ENCODE measurements around the gene XRCC5. TPM values are rescaled to one million over a fixed set of nuclear protein-coding genes. Genes with fewer than 3 reads are reported as not detected.

Gene XRCC5
- total and polyA plus RNA-seq, 2 donors (not counting 3 experiments of a cell fraction or from before 2014, with no cell fraction given): 267 to 319 TPM

DNA sequence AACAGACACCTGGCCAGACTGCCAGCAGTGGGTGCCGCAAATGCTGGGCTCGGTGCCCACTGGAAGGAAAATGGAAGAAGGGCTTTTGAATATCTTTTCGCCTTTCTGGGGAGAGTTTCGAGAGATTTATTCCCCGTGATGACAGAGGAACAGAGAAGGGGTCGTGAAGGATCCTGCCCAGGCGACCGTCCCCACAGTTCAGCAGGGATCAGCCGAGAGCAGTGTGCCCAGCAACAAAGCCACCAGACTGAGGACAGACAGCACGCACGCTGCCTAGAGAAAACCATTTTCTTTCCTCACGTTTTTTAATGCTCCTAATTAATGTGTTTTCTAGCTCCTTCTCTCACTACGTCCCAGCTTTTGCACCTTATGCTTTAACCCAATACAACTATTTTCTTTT lies 47.7 kb downstream of the XRCC5 start:
- Histone ChIP-seq H2AFZ (ENCODE audit: low read depth, low read length) (no peak overlapping the region), H3K4me2 (ENCODE audit: insufficient read depth, low read length) (no peak overlapping the region), H3K79me2 (ENCODE audit: control insufficient read depth, insufficient read depth, low read length) (peaks cover 40% of the 10 kb centered on the region), H3K27ac (ENCODE audit: insufficient read depth, low read depth, low read length) (no peak overlapping the region), H3K27me3 (ENCODE audit: control insufficient read depth in 2 of 2, insufficient read depth in 2 of 2, low read length in 2 of 2) (no peaks in the 10 kb centered on the region), H3K9ac (replicated peaks; ENCODE audit: extremely low read depth, insufficient read depth, low read length) (no peak overlapping the region), H4K20me1 (replicated peaks; ENCODE audit: control insufficient read depth, extremely low read depth, insufficient read depth, low read length) (no peaks in the 10 kb centered on the region), H3K9me3 (replicated peaks; ENCODE audit: control insufficient read depth, insufficient read depth, low read length) (no peaks in the 10 kb centered on the region), H3K36me3 (ENCODE audit: control insufficient read depth in 2 of 2, extremely low read depth in 1 of 2, insufficient read depth in 2 of 2, low read length in 2 of 2) (peaks cover 23 to 40% of the 10 kb centered on the region in 2 experiments), H3K4me1 (ENCODE audit: control insufficient read depth, extremely low read depth, insufficient read depth, low read length) (no peaks in the 10 kb centered on the region), H3K9me1 (replicated peaks; ENCODE audit: control insufficient read depth, extremely low read depth, insufficient read depth, low read length) (no peaks in the 10 kb centered on the region), H3K4me3 (replicated peaks in 1 of 3; ENCODE audit: insufficient read depth in 1 of 3, low read depth in 1 of 3, low read length in 3 of 3) (no peak overlapping the region)
- DNase-seq (ENCODE audit: low read depth, low spot score) (no peak), FAIRE-seq (no peak)
- BruUV-seq (replicated peaks): no TSS peak
- dilution Hi-C loops (cut with MboI; ENCODE audit: extremely low pct_ligation_motif_present, low sequenced_read_pairs) (no loop called here), intact Hi-C loops (cut with micrococcal nuclease) (loop anchor here (5.0 kb wide), 1 partner anchor 35 kb away; no protein-coding TSS in a partner anchor)
- POLR2A ChIA-PET: no interaction called here
- CTCF ChIA-PET: no interaction called here
- TF ChIP-seq FOS (IDR thresholded peaks at IDR 0.05; ENCODE audit: borderline replicate concordance, insufficient read depth, low read length): no peak
- TF ChIP-seq EZH2 (IDR thresholded peaks at IDR 0.05; ENCODE audit: borderline replicate concordance, low read depth, low read length, severe bottlenecking): no peak
- no peak for TF ChIP-seq POLR2A (IDR thresholded peaks at IDR 0.05; ENCODE audit: low read depth, low read length)
- no peak for TF ChIP-seq JUN (IDR thresholded peaks at IDR 0.05; ENCODE audit: borderline replicate concordance, insufficient read depth, insufficient read length, low read depth)
- TF ChIP-seq, protein P1, sequence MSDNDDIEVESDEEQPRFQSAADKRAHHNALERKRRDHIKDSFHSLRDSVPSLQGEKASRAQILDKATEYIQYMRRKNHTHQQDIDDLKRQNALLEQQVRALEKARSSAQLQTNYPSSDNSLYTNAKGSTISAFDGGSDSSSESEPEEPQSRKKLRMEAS (IDR thresholded peaks at IDR 0.05; ENCODE audit: insufficient read depth, insufficient read length): no peak
- no peak for TF ChIP-seq MYC (IDR thresholded peaks at IDR 0.05; ENCODE audit: low read depth, low read length)
- TF ChIP-seq POLR2AphosphoS5 (IDR thresholded peaks at IDR 0.05; ENCODE audit: insufficient read depth, low read depth, low read length): no peak
- TF ChIP-seq, protein P2, sequence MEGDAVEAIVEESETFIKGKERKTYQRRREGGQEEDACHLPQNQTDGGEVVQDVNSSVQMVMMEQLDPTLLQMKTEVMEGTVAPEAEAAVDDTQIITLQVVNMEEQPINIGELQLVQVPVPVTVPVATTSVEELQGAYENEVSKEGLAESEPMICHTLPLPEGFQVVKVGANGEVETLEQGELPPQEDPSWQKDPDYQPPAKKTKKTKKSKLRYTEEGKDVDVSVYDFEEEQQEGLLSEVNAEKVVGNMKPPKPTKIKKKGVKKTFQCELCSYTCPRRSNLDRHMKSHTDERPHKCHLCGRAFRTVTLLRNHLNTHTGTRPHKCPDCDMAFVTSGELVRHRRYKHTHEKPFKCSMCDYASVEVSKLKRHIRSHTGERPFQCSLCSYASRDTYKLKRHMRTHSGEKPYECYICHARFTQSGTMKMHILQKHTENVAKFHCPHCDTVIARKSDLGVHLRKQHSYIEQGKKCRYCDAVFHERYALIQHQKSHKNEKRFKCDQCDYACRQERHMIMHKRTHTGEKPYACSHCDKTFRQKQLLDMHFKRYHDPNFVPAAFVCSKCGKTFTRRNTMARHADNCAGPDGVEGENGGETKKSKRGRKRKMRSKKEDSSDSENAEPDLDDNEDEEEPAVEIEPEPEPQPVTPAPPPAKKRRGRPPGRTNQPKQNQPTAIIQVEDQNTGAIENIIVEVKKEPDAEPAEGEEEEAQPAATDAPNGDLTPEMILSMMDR (IDR thresholded peaks at IDR 0.05; ENCODE audit: extremely low read depth in 1 of 2, insufficient read depth in 1 of 2, low read depth in 1 of 2, low read length in 2 of 2): no peak
- no peak for TF ChIP-seq GATA2 (IDR thresholded peaks at IDR 0.05; ENCODE audit: insufficient read depth, insufficient read length, low read depth, low read length)

Measured in endothelial cell of umbilical vein (primary cell).